ENCODE measurements around the gene LDAH.

DNA sequence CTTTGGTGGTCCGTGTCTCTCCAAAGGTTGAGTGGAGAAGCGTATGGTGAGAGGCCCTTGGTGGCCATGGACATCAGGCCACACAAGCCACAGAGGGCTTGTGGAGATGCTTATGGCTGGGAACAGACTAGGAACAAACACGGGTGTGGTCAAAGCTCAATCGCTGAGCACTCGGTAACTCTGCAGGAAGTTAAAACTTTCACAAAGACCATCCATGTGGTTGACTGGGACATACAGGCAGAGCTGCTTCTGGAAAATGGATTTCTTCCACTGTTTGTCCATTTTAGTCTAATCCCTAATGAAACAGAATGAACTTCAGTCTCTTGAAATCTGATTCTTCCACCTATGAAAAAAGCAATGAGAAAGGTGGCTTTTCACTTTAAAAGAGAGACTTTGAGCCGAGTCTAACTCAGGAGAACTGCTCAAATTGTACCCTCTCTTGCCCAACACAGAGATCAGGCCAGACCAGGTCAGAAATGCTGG, 138.3 kb downstream of the LDAH start:
- no peak for TF ChIP-seq CTCF (IDR thresholded peaks at IDR 0.05)
- no peak for TF ChIP-seq POLR2AphosphoS5 (IDR thresholded peaks at IDR 0.05)

All from sigmoid colon (tissue), 4 donors.